Measurements from ENCODE around the gene AGTPBP1.
A peak's percentile ranks its signal among the peaks of the same experiment; 100 is the strongest.

Gene AGTPBP1

DNA sequence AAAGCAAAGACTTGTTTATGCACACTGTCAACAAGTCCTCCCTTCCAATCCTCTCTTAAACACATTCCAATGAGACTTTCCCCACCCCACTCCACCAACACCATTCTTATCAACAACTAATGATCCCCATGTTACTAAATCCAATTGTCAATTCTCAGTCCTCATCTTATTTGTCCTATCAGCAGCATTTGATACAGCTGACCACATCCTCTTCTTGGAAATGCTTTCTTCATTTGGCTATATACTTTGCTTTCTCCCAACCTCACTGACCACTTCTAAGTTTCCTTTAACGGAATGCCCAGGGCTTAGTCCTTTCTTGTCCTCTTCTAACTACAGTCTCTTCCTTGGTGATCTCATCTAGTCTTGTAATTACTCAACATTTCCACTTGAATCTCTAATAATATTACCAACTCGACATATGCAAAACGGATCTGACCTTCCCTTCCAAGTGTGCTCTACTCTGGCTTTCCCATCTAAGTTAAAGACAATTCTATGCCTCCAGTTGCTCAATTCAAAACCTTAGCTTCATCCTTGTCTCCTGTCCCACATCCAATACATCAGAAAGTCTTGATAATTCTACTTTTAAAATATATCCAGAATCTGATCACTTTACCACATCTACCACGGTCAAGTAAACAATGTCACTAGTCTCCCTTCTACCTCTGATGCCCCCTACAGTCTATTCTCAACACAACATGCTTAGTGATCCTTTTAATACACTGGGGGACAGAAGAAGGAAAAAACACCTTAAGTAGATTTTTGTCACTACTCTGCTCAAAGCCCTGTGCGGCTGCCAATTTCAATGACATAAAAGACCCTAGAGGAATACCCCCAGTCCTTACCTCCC, 25.5 kb downstream of the AGTPBP1 start:
- DNase-seq = no peak

DNA sequence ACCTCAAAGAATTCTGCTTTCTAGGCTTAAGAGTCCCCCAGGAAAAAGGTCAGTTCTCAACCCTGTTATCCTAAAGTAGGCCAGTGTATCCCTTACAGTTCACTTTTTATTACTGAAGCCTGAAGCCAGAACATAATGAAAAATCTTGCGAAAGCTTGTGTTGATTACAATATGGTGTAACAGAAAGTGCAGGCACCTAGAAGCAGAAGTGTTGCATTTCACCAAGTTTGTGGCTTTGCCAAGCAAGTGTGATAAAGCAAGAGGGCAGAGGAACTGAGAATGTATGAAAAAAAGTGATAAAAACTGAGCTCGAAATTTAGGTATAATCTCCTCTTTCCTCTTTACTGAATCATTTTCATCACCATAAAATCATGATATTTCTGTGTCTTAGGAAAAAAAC, 26.2 kb downstream of the AGTPBP1 start:
- no peak for DNase-seq

- peak; percentile 3 for DNase-seq
Observed at GRCh38 chr9:85713897-85714296, 27.9 kb downstream of the AGTPBP1 start.

DNA sequence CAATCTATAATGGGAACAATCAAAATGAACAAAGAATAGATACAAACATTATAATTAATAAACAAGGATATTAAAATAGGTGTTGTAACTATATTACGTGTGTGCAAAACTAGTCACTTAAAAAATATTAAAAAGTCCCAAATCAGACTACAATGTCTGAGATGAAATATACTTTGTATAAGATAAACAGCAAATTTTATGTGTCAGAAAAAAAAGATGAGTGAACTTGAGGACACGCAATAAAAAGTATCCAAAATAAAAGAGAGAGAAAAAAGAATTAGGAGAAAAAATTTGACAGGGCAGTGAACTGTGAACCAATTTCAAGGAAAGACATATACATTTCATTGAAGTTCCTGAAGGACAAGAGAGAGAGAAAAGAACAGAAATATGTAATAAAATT, 37.0 kb downstream of the AGTPBP1 start:
- DNase-seq = no peak

DNA sequence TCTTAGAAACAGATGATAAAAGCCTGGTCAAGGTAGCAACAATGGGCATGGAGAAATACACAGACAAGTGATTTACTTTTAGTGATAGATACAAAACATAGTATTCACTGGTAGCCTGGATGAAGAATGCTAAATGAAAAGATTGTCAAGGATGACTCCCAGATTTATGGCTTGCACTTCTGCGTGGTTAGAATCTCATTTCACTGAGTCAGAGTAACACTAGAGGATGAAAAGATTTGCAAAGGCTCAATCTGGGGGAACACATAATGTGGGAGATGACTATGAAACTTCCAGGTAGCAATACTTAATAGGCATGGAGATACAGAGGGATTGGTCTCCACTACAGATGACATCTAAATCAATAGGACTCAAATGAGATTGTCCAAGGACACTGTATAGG, 38.4 kb downstream of the AGTPBP1 start:
- peak; percentile 28 for DNase-seq

DNA sequence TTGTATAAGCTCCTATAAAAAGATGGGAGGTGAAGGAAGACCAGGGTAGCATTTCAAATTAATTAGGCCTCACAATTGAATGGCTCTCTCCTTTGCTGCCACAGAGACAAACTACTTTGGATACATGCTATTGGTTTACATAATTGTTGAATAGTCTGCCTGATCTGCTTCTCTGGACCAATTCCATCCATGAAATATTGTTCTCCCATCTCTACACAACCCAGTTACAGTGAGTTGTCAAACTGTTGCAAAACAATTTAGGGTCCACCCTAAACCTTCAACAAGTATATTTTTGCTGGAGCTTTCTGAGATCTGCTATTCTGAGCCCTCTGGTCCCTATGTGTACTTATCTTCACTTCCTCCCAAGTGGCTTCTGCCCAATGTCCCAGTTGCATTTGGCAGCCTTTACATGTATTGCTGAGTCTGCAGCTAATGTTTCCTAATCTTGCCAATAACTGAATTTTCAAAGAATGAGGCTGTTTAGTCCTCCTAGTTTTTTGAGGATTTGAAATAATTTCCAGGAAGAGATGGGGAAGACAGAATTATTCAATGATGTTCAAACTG, 38.9 kb downstream of the AGTPBP1 start:
- no peak for DNase-seq

DNA sequence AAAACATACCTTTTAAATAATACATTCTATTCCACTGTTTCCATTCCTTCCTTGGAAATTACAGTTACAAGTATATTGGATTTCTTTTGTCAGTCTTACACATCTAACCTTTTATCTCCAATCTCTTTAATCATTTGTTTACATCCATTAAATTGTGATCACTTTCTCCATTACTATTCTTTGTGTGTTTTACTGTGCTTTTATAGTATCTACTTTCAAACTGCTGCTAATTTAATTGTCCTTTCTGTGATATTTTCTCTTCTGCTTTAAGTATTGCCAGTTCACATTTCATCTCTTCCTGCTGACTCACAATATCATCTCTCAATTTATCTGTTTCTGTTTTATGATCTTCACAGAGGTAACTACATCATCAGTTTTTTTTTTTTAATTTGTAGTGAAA, 39.6 kb downstream of the AGTPBP1 start:
- no peak for DNase-seq

- DNase-seq = no peak
Observed at GRCh38 chr9:85700330-85700729, 41.4 kb downstream of the AGTPBP1 start.

- DNase-seq = no peak
Observed at GRCh38 chr9:85688361-85688760, 53.4 kb downstream of the AGTPBP1 start.

- no peak for DNase-seq
Observed at GRCh38 chr9:85685081-85685480, 56.7 kb downstream of the AGTPBP1 start.

DNA sequence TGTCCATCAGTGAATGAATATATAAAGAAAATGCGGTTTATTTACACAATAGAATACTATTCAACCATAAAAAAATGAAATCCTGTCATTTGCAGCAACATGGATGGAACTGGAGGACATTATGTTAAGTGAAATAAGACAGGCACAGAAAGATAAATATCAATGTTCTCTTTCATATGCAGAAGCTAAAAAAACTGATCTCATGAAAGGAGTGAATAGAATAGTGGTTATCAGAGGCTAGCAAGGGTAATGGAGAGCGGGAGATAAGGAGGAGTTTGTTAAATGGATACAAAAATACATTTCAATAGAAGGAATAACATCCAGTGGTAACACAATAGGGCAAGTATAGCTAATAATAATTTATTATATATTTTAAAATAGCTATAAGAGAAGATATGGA, 65.0 kb downstream of the AGTPBP1 start:
- DNase-seq = no peak

DNA sequence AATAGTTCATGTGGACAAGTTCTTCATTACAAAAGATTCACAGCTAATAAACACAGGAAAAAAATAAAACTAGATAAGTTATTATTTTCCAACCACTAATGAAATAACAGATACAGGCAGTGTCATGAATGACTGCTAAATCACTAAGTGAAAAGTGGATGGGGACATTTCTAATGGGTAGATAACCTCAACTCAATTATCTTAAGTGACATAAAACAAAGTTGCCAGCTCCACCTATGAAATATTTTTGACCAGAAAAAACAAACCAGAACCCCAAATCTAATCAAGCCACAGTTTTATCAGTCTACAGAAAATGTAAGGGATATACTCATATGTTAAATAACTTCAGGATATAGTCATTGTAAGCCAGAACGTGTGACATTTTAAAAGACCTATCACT, 74.4 kb downstream of the AGTPBP1 start:
- no peak for DNase-seq

DNA sequence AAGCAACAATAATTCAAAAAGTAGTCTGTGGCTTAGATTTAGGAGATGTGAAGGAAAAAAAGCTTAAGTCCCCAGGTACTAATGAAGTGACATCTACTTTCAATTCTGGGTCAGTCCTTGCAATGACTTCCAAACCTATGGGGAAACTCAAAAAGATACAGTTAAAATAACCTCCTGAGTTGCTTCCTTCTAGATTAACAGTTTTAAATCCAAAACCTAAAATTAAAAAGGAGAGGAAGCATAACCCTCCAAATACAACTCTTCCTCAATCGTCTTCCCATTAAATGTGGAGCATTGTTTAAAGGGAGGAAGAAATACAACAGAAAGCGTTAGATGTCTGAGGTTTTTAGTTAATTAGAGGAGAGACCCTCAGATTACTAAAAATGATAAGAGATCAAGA, 75.7 kb downstream of the AGTPBP1 start:
- no peak for DNase-seq

- DNase-seq = no peak
Observed at GRCh38 chr9:85662573-85662972, 79.2 kb downstream of the AGTPBP1 start.

DNA sequence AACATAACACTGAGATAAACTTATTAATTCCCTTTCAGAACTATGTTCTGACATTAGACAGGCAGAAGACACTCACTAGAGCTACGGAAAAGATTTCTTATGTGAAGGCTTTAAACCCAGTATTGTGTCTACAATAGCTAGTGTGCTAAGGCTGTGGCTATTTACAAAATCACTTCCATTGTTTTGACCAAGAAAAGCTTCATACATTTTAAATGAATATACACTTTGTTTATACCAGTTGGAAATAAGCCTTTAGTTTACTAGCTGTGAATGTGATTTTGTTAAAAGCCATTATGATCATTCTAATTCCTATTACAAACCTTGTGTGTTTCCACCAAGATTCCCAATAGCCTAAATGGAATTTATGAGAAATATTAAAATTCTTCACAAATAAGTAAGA, 83.0 kb downstream of the AGTPBP1 start:
- no peak for DNase-seq

DNA sequence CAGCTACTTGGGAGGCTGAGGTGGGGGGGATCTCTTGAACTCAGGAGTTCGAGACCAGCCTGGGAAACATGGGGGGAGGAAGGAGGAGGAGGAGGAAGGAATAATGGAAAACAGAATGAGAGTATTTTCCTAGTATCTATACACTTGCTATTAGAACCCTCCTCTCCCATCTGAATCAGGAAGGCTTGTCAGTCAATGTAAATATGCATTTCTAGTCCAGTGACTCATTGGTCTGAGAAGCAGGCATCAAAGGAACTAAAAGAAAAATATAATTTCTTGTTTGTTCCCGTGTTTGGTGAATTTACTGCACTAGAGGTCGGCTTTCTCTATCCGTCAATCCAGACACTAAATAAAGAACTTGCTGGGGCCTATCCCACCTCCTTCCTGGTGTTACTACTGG, 88.6 kb downstream of the AGTPBP1 start:
- DNase-seq = no peak

DNA sequence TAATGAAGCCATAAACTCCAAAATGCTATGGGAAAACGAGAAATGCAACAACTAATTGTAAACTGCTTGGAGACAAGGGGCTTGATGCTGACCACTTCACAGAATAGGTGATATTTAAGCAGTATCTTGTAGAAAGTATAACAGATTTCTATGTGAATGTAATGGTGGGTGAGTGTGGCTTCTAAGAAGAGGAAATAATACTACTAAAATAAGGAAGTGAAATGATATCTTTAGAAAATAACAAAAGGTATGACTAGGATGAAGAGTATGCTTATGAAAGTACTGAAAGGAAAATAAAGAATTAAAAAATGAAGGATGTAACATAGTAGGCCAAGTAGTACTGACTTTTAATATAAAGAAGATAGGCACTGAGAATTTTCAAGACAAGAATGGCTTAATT, 94.2 kb downstream of the AGTPBP1 start:
- no peak for DNase-seq

GRCh38 chr9:85645909-85646627, 95.7 kb downstream of the AGTPBP1 start:
- no peak for DNase-seq

- no peak for DNase-seq
Observed at GRCh38 chr9:85640425-85640824, 101.3 kb downstream of the AGTPBP1 start.

DNA sequence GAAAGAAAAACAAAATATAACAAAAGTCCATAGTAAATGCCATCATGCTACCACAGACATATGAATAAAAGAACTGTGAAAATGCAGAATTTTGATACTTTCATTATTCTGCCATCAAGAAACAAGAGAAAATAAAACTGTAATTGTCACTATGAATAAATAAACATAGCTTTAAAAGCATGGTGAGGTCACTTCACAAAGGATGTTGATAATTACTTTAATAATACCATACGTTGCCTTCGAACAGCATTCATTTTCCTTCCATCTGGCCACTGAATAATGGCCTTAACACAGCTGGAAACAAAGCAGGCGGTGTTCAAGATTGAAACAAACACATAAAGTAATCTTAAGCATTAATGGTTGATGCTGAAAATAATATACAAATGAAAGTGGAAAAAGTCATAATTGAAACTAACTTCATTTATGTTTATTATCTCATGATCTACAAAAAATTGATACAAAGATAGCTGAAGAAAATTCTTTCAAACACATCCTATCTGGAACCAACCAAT, 102.0 kb downstream of the AGTPBP1 start:
- no peak for DNase-seq

DNA sequence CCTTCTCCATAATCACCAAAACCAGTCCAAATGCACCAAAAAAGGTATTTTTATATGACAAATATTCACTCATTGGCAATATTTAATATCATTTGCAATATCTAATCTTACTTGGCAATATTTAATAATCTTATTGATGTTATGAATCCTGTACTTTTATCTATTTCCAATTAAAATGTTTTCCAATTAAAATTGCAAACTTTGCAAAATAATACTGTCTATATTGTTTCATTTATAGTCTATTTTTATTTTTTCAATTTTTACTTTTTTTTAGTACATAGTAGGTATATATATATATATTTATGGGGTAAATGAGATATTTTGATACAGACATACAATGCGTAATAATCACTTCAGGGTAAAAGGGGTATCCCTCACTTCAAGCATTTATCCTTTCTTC, 109.9 kb downstream of the AGTPBP1 start:
- DNase-seq = no peak

- no peak for DNase-seq
Observed at GRCh38 chr9:85630676-85631075, 111.1 kb downstream of the AGTPBP1 start.

DNA sequence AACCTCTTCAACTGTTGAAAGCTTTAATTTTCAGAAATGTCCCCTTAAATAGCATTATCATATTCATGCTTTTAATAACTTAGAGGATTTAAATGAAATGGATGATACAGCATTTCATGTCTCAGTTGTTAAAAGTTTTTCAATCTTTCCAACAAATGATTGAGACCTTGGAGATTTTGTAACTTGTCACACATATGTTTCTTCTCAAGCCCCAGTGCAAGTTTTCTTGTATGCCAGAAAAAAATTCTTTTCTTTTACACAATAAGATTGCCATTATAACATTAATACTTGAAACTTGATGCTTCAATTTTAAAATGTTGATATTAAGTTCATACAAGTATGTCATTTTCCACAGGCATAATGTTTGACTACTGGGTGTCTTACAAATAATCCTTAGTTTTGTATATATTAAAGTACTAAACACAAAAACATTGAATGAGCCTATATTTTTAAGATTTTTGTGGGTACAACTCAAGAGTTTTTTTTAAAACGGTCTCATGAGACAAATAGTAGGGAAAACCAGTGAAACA, 124.5 kb downstream of the AGTPBP1 start:
- DNase-seq = no peak

DNA sequence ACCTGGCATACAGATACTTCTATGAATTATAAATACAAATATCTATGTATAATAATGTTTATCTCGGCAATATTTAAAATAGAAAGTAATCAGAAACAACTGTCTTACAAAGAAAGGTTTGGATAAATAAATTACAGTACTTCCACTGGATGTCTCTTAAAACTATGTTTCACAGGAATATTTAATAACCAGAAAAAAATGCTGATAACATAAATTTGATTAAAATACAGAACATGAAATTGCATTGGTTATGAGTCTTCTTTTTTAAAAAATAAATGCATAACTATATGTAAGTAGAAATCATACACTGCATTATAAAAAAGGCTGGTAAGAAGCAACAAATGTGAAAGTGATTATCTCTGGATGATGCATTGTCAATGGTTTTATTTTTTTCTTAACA, 126.0 kb downstream of the AGTPBP1 start:
- no peak for DNase-seq

All from fibroblast of skin of right biceps (primary cell).